IMR-90 (cell line): ENCODE data around the gene SLC1A5. TPM values are rescaled to one million over a fixed set of nuclear protein-coding genes. Genes with fewer than 3 reads are reported as not detected.

Experiments
- ATAC-seq: fragments of 200-7000 bp; cut with Tn5 transposase; 2 replicates; pipeline ENCODE4 v1.9.1; 2020; ENCODE audit warnings: low read depth, mild to moderate bottlenecking, moderate library complexity
- BruUV-seq: library from RNA; stranded (reverse); fragments of 400-500 nt; replicated peaks from 2 replicates; lab custom pipeline; 2021; lab: Mats Ljungman, UMichigan
- CTCF ChIA-PET: fragments of 300-600 bp; formaldehyde crosslinking; extraction: SDS; loops from one replicate; lab custom pipeline; 2021; ENCODE audit warnings: antibody characterized with exemption; lab: Yijun Ruan, JAX
- POLR2A ChIA-PET: fragments of 300-600 bp; sonication (Branson Sonifier 250); formaldehyde crosslinking; loops from one replicate; lab custom pipeline; 2022; ENCODE audit warnings: antibody characterized with exemption; ENCODE audit not compliant: unreplicated experiment; lab: Charles Lee
- DNase-seq: peaks from one replicate; pipeline ENCODE4 v3.0.0; 2013
- H2AFZ ChIP-seq: replicated peaks from 2 replicates; pipeline ENCODE3; 2013; ENCODE audit warnings: low read length, mild to moderate bottlenecking; ENCODE audit not compliant: poor library complexity
- H2AK5ac ChIP-seq: 2 replicates; pipeline ENCODE4 v1.6.1; 2013; ENCODE audit warnings: low read depth, low read length, inconsistent platforms
- H2AK9ac ChIP-seq: replicated peaks from 2 replicates; pipeline ENCODE3; 2013; ENCODE audit warnings: mild to moderate bottlenecking, low read depth, low read length, moderate library complexity; ENCODE audit not compliant: poor library complexity
- H2BK120ac ChIP-seq: 2 replicates; pipeline ENCODE4 v1.6.1; 2013; ENCODE audit warnings: low read depth, low read length, inconsistent platforms
- H2BK15ac ChIP-seq: 3 replicates; pipeline ENCODE4 v1.6.1; 2013; ENCODE audit warnings: low read depth, low read length, inconsistent platforms
- H2BK20ac ChIP-seq: 2 replicates; pipeline ENCODE4 v1.6.1; 2013; ENCODE audit warnings: low read depth, mild to moderate bottlenecking, inconsistent platforms, low read length, moderate library complexity
- H2BK5ac ChIP-seq: 2 replicates; pipeline ENCODE4 v1.6.1; 2013; ENCODE audit warnings: mild to moderate bottlenecking, low read depth, low read length, inconsistent platforms; ENCODE audit not compliant: poor library complexity, severe bottlenecking
- H3K14ac ChIP-seq: replicated peaks from 2 replicates; pipeline ENCODE4 v1.6.1; 2013; ENCODE audit warnings: low read depth, low read length, inconsistent platforms
- H3K18ac ChIP-seq: 2 replicates; pipeline ENCODE4 v1.6.1; 2013; ENCODE audit warnings: low read depth, low read length, control low read depth
- H3K23ac ChIP-seq: 2 replicates; pipeline ENCODE4 v1.6.1; 2013; ENCODE audit warnings: low read depth, low read length, inconsistent platforms
- H3K27ac ChIP-seq: 2 replicates; pipeline ENCODE4 v1.5.1; 2013; ENCODE audit warnings: mild to moderate bottlenecking, control low read depth, low read length; ENCODE audit not compliant: insufficient read depth
- H3K27me3 ChIP-seq: 2 replicates; pipeline ENCODE4 v1.6.1; 2013; ENCODE audit warnings: low read length; ENCODE audit not compliant: control insufficient read depth, insufficient read depth
- H3K36me3 ChIP-seq: 2 replicates; pipeline ENCODE4 v1.6.1; 2013; ENCODE audit warnings: low read length, mixed read lengths; ENCODE audit not compliant: control insufficient read depth, insufficient read depth
- H3K4ac ChIP-seq: 2 replicates; pipeline ENCODE4 v1.6.1; 2013; ENCODE audit warnings: low read depth, low read length, inconsistent platforms
- H3K4me1 ChIP-seq: 2 replicates; pipeline ENCODE4 v1.6.1; 2013; ENCODE audit warnings: low read length, mixed read lengths; ENCODE audit not compliant: control insufficient read depth, insufficient read depth
- H3K4me2 ChIP-seq: 2 replicates; pipeline ENCODE4 v1.6.1; 2013; ENCODE audit warnings: low read depth, mild to moderate bottlenecking, control low read depth, low read length, moderate library complexity
- H3K4me3 ChIP-seq: 2 replicates; pipeline ENCODE4 v1.5.1; 2013; ENCODE audit warnings: low read depth, mild to moderate bottlenecking, control low read depth, low read length, moderate library complexity; ENCODE audit not compliant: insufficient read depth
- H3K56ac ChIP-seq: 2 replicates; pipeline ENCODE4 v1.6.1; 2013; ENCODE audit warnings: low read length, inconsistent platforms; ENCODE audit not compliant: insufficient read depth; ENCODE audit errors: extremely low read depth
- H3K79me1 ChIP-seq, 2 experiments: 2 replicates each; pipeline ENCODE4 v1.6.1; 2013; ENCODE audit warnings: low read length in 2 of 2, inconsistent platforms in 1 of 2, low read depth in 1 of 2
- H3K9ac ChIP-seq: 2 replicates; pipeline ENCODE4 v1.6.1; 2013; ENCODE audit warnings: low read depth, low read length, control low read depth
- H3K9me1 ChIP-seq: 2 replicates; pipeline ENCODE4 v1.6.1; 2013; ENCODE audit warnings: low read length, inconsistent platforms; ENCODE audit not compliant: insufficient read depth
- H3K9me3 ChIP-seq: 2 replicates; pipeline ENCODE4 v1.6.1; 2013; ENCODE audit warnings: low read length; ENCODE audit not compliant: control insufficient read depth, insufficient read depth
- H4K20me1 ChIP-seq: 2 replicates; pipeline ENCODE4 v1.6.1; 2013; ENCODE audit warnings: low read length, inconsistent platforms; ENCODE audit not compliant: insufficient read depth
- H4K5ac ChIP-seq: 2 replicates; pipeline ENCODE4 v1.6.1; 2013; ENCODE audit warnings: mild to moderate bottlenecking, low read depth, low read length, control low read depth
- H4K8ac ChIP-seq, 2 experiments: 2 replicates each; pipeline ENCODE4 v1.6.1; 2013; ENCODE audit warnings: low read depth in 2 of 2, low read length in 2 of 2, control low read depth in 1 of 2, inconsistent platforms in 1 of 2
- H4K91ac ChIP-seq: 2 replicates; pipeline ENCODE4 v1.6.1; 2013; ENCODE audit warnings: low read depth, low read length, inconsistent platforms; ENCODE audit not compliant: insufficient read depth
- POLR2A ChIP-seq: IDR thresholded peaks from 2 replicates; pipeline ENCODE4 v1.6.1; 2012; ENCODE audit warnings: mild to moderate bottlenecking, low read depth, low read length
- WGBS, 2 experiments: methylation state at CpG; one replicate each; pipeline versions ENCODE4 v1.1.5 to v1.1.7; 2013; ENCODE audit warnings: missing lambda C conversion rate in 2 of 2; ENCODE audit not compliant: insufficient read length in 1 of 2; ENCODE audit errors: extremely low coverage in 2 of 2; 5-methylcytosine and 5-hydroxymethylcytosine counted together
- dilution Hi-C: fragments of 300-500 bp; cut with HindIII; formaldehyde crosslinking; loops from one replicate; pipeline ENCODE4 v1.14.3; 2018; ENCODE audit warnings: low sequenced_read_pairs; ENCODE audit not compliant: unreplicated experiment
- in situ Hi-C: fragments of 300-500 bp; cut with MboI; formaldehyde crosslinking; loops from 3 replicates; pipeline ENCODE4 v1.14.3; 2019; ENCODE audit warnings: low sequenced_read_pairs, inconsistent platforms, mixed read lengths
- intact Hi-C: fragments of 100-400 bp; cut with micrococcal nuclease; formaldehyde crosslinking; loops from 2 replicates; pipeline ENCODE4 v1.10.0; 2022
- polyA plus RNA-seq, 3 experiments: library from polyadenylated mRNA; depleted of rRNA; stranded (reverse); fragments of >200 nt; gene quantifications; 2 replicates each; pipeline ENCODE4 v1.2.3, GENCODE V29; 2012; ENCODE audit warnings: low replicate concordance in 1 of 3
- total RNA-seq: library from RNA; depleted of rRNA; stranded (reverse); fragments of >200 nt; gene quantifications from 2 replicates; pipeline ENCODE4 v1.2.3, GENCODE V29; 2012
- TF ChIP-seq, protein P1 (sequence below): fragments of 150-350 bp; IDR thresholded peaks from 2 replicates; pipeline ENCODE4 v1.6.1; 2017; ENCODE audit warnings: mild to moderate bottlenecking, antibody characterized with exemption, low read length, low read depth

Gene SLC1A5
- total and polyA plus RNA-seq, 2 of the 4 experiments (the other 2 are of a cell fraction): 142 to 171 TPM

- POLR2A ChIA-PET: no interaction called here
- H3K36me3 ChIP-seq: no peaks in the 10 kb centered on the region
- dilution Hi-C loops (no loop called here), intact Hi-C loops (no loop called here), in situ Hi-C loops (no loop called here)
- no peak overlapping the region for H2AK9ac ChIP-seq
- H3K4me2 ChIP-seq: no peak overlapping the region
- no CpG with 5 or more reads among the region's 2 CpGs for WGBS, 2 experiments
- no peak overlapping the region for H4K5ac ChIP-seq
- H3K9me1 ChIP-seq: no peaks in the 10 kb centered on the region
- H4K20me1 ChIP-seq: no peaks in the 10 kb centered on the region
- no peak overlapping the region for H2AK5ac ChIP-seq
- H3K56ac ChIP-seq: no peak overlapping the region
- H3K79me1 ChIP-seq: no peaks in the 10 kb centered on the region
- H3K27me3 ChIP-seq: no peaks in the 10 kb centered on the region
- H2BK15ac ChIP-seq: no peak overlapping the region
- no peaks in the 10 kb centered on the region for H3K9me3 ChIP-seq
- no peak overlapping the region for H4K8ac ChIP-seq
- H3K4me3 ChIP-seq: no peak overlapping the region
- H3K14ac ChIP-seq: no peak overlapping the region
- no peak overlapping the region for H2BK120ac ChIP-seq
- H3K27ac ChIP-seq: no peak overlapping the region
- DNase-seq: no peak
- no peak overlapping the region for H3K18ac ChIP-seq
- H3K4me1 ChIP-seq: no peaks in the 10 kb centered on the region
- no peak overlapping the region for H3K4ac ChIP-seq
- CTCF ChIA-PET: no interaction called here
- TF ChIP-seq, protein P1, sequence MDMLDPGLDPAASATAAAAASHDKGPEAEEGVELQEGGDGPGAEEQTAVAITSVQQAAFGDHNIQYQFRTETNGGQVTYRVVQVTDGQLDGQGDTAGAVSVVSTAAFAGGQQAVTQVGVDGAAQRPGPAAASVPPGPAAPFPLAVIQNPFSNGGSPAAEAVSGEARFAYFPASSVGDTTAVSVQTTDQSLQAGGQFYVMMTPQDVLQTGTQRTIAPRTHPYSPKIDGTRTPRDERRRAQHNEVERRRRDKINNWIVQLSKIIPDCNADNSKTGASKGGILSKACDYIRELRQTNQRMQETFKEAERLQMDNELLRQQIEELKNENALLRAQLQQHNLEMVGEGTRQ: no peak
- TF ChIP-seq POLR2A: no peak
- H2BK20ac ChIP-seq: no peak overlapping the region
- H4K91ac ChIP-seq: no peak overlapping the region
- H3K23ac ChIP-seq: no peak overlapping the region
- no TSS peak for BruUV-seq
- H2AFZ ChIP-seq: no peak overlapping the region
- H3K9ac ChIP-seq: no peak overlapping the region
- no peak for ATAC-seq
- H2BK5ac ChIP-seq: no peak overlapping the region
Observed at GRCh38 chr19:46803555-46803954, 15.2 kb upstream of the SLC1A5 start.
